ENCODE measurements around the gene WWTR1. TPM values are rescaled to one million over a fixed set of nuclear protein-coding genes. Genes with fewer than 3 reads are reported as not detected.

Gene WWTR1
- total and polyA plus RNA-seq, 2 of the 8 experiments (the other 6 are each of a cell fraction or from before 2014, with no cell fraction given): 15.7 to 18.6 TPM

DNA sequence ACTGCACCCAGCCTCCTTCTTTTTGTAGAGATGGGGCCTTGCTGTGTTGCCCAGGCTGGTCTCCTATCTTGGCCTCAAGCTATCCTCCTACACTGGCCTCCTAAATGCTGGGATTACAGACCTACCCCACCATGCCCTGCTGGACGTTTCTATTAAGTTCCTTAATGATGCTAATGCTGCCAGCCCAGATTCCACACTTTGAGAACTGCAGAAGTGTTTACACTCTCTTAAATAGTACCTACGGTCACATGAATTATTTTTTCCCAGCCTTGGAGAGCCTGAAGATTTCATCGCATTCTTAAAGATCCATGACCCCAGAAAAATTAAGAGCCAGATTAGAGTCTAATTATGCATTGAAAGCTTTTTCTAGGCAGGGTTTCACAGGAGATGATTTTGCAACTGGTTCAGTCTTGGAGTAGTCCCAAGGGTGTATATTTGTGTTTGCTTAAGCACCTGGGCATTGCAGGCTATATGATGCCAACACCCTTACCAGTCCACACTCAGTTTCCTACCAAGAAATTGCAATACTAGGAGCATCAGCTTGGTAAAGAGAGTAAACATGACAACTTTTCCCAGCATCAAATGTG lies 146.7 kb downstream of the WWTR1 start:
- Histone ChIP-seq H3K27ac (ENCODE audit: low read depth, low read length) (no peak overlapping the region), H4K91ac (replicated peaks; ENCODE audit: insufficient read length, low read length) (no peak overlapping the region), H4K20me1 (replicated peaks in 1 of 2; ENCODE audit: control insufficient read depth in 1 of 2, insufficient read depth in 2 of 2, low read length in 2 of 2) (no peaks in the 10 kb centered on the region), H2BK5ac (ENCODE audit: low read depth, low read length) (no peak overlapping the region), H2BK12ac (ENCODE audit: low read depth, low read length) (no peak overlapping the region), H3K23ac (ENCODE audit: insufficient read length) (no peak overlapping the region), H3K18ac (ENCODE audit: extremely low read depth, low read length) (no peak overlapping the region), H2AFZ (ENCODE audit: low read length) (no peak overlapping the region), H3K56ac (replicated peaks; ENCODE audit: insufficient read length, low read depth, low read length) (no peak overlapping the region), H4K8ac (ENCODE audit: extremely low read depth, insufficient read depth, low read length) (no peak overlapping the region), H3K4me3 (ENCODE audit: extremely low read depth in 1 of 4, insufficient read depth in 2 of 4, low read depth in 3 of 4, low read length in 4 of 4) (no peak overlapping the region), H2BK20ac (ENCODE audit: low read length) (no peak overlapping the region), H2AK5ac (ENCODE audit: low read depth, low read length) (no peak overlapping the region), H3K23me2 (ENCODE audit: low read depth, low read length) (no peaks in the 10 kb centered on the region), H3K79me2 (ENCODE audit: control insufficient read depth in 1 of 2, insufficient read depth in 2 of 2, low read length in 2 of 2) (no peaks in the 10 kb centered on the region), H4K5ac (ENCODE audit: insufficient read length, low read depth, low read length) (no peak overlapping the region), H3K9me3 (ENCODE audit: insufficient read depth in 2 of 2, low read depth in 1 of 2, low read length in 1 of 2) (no peaks in the 10 kb centered on the region), H3K4me2 (ENCODE audit: insufficient read depth in 1 of 2, low read depth in 2 of 2, low read length in 2 of 2) (no peak overlapping the region), H3K36me3 (ENCODE audit: control insufficient read depth in 2 of 4, insufficient read depth in 4 of 4, low read length in 3 of 4) (no peaks in the 10 kb centered on the region), H3K14ac (ENCODE audit: insufficient read length) (no peak overlapping the region), H3K4me1 (replicated peaks in 1 of 4; ENCODE audit: control insufficient read depth in 3 of 4, insufficient read depth in 4 of 4, low read length in 3 of 4) (no peaks in the 10 kb centered on the region), H3K4ac (replicated peaks; ENCODE audit: insufficient read length, low read depth, low read length) (no peak overlapping the region), H2BK120ac (replicated peaks; ENCODE audit: low read depth, low read length) (no peak overlapping the region), H3K27me3 (replicated peaks in 1 of 4; ENCODE audit: control insufficient read depth in 3 of 4, extremely low read depth in 1 of 4, insufficient read depth in 3 of 4, low read length in 3 of 4) (no peaks in the 10 kb centered on the region), H3K79me1 (ENCODE audit: low read depth, low read length) (no peaks in the 10 kb centered on the region), H3K9ac (replicated peaks in 1 of 4; ENCODE audit: extremely low read depth in 1 of 4, low read depth in 3 of 4, low read length in 3 of 4) (no peak overlapping the region), H2BK15ac (ENCODE audit: low read length) (no peak overlapping the region)
- WGBS, 2 experiments (ENCODE audit: extremely low coverage in 1 of 2, insufficient coverage in 1 of 2, insufficient read length in 1 of 2, insufficient replicate concordance in 2 of 2, low coverage in 1 of 2, low lambda C conversion rate in 2 of 2, missing lambda C conversion rate in 1 of 2): 79% methylated on average over 3 of the region's 3 CpGs; no CpG with 5 or more reads in 1 of the 2 experiments
- no peak for FAIRE-seq
- CTCF ChIA-PET (ENCODE audit: partially characterized antibody): interaction anchor here (0.6 to 7.1 kb wide), 22 partner anchors 10 to 1247 kb away, joined by 3 to 53 read pairs (median 4); no protein-coding TSS in a partner anchor
- no peak for DNase-seq (ENCODE audit: low read depth in 1 of 2, low spot score in 2 of 2)
- TF ChIP-seq CHD1 (IDR thresholded peaks at IDR 0.05; ENCODE audit: low read depth, low read length) (no peak), TCF12 (IDR thresholded peaks at IDR 0.05; ENCODE audit: low read depth, low read length) (no peak), CHD2 (IDR thresholded peaks at IDR 0.05; ENCODE audit: low read length) (no peak), SP1 (IDR thresholded peaks at IDR 0.05; ENCODE audit: low read depth, low read length) (no peak), NANOG (IDR thresholded peaks at IDR 0.05; ENCODE audit: insufficient read depth, low read depth, low read length, poor library complexity, severe bottlenecking) (no peak)
- POLR2A ChIA-PET (ENCODE audit: partially characterized antibody): no interaction called here
